HG03103 (cell line): ENCODE measurements around the gene PRICKLE1.
"Not testable (repeated sequence)": the region's sequence is repeated elsewhere in the genome, so short reads cannot be mapped to it uniquely, and the experiment has no call there.

Experiments used
- ATAC-seq: cut with Tn5 transposase; IDR thresholded peaks from one replicate; pipeline ENCODE4 v1.9.1; 2021; ENCODE audit warnings: low read depth; ENCODE audit not compliant: unreplicated experiment

PRICKLE1 gene

DNA sequence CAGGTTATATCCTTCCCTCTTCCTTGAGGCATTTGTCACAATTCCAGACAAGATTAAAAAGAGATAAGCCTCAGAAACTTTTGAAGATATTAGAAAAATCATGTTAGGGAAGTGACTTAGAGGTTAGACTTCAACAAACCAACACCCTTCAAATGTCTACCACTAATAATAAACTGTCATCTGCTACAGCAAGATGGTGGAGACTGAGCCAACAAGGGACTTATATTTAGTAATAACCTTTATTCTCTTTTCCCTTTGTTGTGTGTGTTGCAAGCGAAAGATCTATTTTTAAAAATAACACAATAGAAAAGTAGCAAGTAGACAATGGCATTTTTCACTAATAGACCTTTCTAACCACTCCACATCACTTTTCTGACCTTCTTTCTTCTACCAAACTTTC lies 28.6 kb downstream of the PRICKLE1 start:
- no peak for ATAC-seq

DNA sequence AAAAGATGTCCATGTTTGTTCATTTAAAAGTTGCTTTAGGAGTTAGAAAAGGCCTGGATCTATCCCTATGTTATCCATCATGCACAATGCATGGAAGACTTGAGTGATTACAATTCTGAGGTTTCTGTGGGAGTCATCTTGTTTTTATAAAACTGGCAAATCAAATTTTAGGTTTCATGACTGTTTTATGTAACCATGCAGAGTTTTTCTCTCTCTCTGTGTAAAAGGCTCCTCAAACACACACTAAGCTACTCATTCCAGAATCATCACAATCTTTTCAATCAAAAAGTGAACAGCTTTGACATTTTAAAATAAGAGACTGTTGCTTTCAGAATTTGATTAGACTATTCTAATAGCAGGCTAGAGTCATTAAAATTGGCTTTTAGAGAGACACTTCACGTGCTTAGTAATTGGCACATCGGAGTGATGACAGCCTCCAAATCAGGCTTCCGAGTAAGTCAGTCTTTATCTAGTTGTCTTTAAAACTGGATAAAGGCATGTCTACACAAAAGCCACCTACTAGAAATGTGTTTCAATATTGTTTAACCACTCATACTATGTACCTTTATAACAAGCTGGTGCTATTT lies 31.9 kb downstream of the PRICKLE1 start:
- no peak for ATAC-seq

- no peak for ATAC-seq
Measured at GRCh38 chr12:42556917-42557316, 32.6 kb downstream of the PRICKLE1 start.

DNA sequence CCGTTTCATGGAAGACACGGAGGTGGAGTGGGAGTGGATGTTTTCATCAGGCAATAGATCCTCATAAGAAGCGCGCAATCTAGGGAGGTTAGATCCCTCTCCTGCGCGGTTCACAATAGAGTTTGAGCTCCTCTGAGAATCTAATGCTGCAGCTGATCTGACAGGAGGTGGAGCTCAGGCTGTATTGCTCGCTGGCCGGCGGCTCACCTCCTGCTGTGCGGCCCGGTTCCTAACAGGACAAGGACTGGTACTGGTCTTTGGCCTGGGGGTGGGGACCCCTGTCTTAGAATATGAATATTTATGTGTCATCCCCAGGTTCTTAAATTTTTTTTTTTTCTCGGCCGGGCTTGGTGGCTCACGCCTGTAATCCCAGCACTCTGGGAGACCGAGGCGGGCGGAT lies 36.7 kb downstream of the PRICKLE1 start:
- ATAC-seq = no peak

DNA sequence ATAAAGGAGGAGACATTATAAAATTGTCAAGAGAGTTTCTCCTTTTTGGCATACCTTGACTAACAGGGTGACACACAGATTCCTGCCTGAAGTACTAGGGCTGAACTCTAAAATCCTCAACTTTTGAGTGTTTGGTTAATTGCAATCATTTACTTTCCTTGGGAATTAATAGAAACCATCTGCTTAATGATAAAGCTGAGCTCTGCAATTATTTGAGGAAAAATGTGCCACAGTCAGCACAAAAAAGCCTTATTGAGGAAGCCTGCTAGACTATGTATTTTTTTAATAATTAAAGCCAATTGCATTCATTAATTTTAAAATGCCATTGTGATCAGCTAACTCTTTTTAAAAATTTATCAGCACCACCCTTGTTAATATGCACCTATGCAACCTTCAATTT lies 38.7 kb downstream of the PRICKLE1 start:
- no peak for ATAC-seq

DNA sequence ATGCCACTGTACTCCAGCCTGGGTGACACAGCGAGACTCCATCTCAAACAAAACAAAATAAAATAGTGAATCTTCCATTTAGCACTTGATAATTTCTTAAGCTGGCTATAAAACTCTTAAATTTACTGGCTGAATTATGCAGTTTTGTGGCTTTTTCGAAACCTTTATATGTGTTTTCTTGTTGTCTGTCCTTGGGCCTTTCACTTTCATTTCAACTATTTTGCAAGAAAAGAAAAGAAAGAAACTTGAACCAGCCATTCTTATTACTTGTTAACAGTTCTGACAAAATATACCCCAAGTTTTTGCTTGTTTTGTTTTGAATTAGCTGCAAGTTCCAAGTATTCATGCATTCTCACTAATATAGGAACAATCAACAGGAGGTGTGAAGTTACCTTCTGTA lies 42.8 kb downstream of the PRICKLE1 start:
- no peak for ATAC-seq

- no peak for ATAC-seq
Measured at GRCh38 chr12:42541965-42542364, 47.6 kb downstream of the PRICKLE1 start.

GRCh38 chr12:42541308-42541707 lies 48.2 kb downstream of the PRICKLE1 start:
- not testable (repeated sequence) for ATAC-seq

- no peak for ATAC-seq
Measured at GRCh38 chr12:42539696-42540095, 49.9 kb downstream of the PRICKLE1 start.

DNA sequence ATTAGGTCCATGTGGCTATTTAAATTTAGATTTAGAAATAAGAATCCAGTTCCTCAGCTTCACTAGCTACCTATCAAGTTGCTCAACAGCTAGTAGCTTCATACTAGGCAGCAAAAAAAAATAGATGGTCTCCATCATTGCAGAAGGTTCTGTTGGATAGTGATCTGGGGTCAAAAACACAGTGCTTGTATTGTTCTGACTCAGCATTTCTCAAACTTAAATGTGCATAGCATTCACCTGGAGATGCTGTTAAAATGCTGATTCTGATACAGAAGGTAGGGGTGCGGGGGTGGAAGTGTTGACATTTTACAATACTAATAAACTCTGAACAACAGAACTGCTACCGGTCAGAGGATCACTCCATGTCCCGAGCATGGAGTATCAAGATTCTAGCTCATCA lies 51.3 kb downstream of the PRICKLE1 start:
- ATAC-seq = no peak

GRCh38 chr12:42534184-42534838 lies 55.2 kb downstream of the PRICKLE1 start:
- ATAC-seq = no peak

- no peak for ATAC-seq
Measured at GRCh38 chr12:42530284-42530683, 59.3 kb downstream of the PRICKLE1 start.

DNA sequence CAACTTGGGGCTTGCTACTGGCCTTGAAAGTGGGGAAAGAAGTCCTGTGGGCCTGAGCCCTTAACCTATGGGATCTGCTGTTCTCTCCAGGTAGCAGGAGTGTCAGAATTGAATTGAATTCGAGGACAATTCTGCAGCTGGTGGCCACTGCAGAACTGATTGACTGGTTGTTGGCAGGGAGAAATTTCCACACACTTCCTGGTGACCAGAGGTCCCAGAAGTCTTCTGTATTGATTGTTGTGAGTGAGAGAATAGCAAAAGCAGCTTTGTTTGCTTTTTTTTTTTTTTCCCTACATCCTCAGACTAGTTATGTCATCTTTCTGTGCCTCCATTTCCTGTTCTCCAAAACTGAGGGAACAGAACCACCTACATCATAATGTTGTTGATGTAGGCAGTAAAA lies 64.1 kb downstream of the PRICKLE1 start:
- ATAC-seq = no peak

GRCh38 chr12:42524716-42525115 lies 64.8 kb downstream of the PRICKLE1 start:
- no peak for ATAC-seq

- ATAC-seq = no peak
Measured at GRCh38 chr12:42516573-42516972, 73.0 kb downstream of the PRICKLE1 start.

- ATAC-seq = no peak
Measured at GRCh38 chr12:42511656-42512055, 77.9 kb downstream of the PRICKLE1 start.

DNA sequence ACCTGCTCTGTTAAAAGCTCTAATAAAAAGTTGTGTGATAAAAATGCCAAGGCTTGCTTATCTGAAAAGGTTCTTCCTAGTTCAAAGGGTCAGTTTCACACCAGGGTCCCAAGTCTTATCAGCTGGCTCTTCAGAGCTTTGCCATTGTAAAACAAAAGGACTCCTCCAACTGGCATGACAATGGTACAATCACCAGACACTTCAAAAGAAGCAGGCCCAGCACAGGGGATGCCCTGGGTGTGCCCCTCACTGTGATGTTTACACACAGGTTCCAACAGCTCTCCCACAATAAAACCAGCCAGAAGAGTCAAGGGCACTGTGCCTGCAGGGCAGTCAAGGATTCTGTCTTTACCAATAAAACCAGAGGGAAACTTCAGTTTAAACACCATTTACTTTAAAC lies 78.7 kb downstream of the PRICKLE1 start:
- no peak for ATAC-seq

- no peak for ATAC-seq
Measured at GRCh38 chr12:42508913-42509460, 80.6 kb downstream of the PRICKLE1 start.

- no peak for ATAC-seq
Measured at GRCh38 chr12:42507565-42507964, 82.0 kb downstream of the PRICKLE1 start.

GRCh38 chr12:42507081-42507480 lies 82.5 kb downstream of the PRICKLE1 start:
- no peak for ATAC-seq

GRCh38 chr12:42504049-42504448 lies 85.5 kb downstream of the PRICKLE1 start:
- no peak for ATAC-seq

GRCh38 chr12:42502682-42503081 lies 86.9 kb downstream of the PRICKLE1 start:
- no peak for ATAC-seq
